Activated naive CD8-positive, alpha-beta T cell (primary cell): ENCODE measurements around the gene RNF146.
"Not testable (repeated sequence)": the region's sequence is repeated elsewhere in the genome, so short reads cannot be mapped to it uniquely, and the experiment has no call there.

Experiments used
- H3K27ac Mint-ChIP-seq: one replicate; pipeline ENCODE4 v1.8.0; 2021; ENCODE audit warnings: mixed read lengths
- H3K27me3 Mint-ChIP-seq: one replicate; pipeline ENCODE4 v1.8.0; 2021; ENCODE audit warnings: mixed read lengths
- H3K36me3 Mint-ChIP-seq: one replicate; pipeline ENCODE4 v1.8.0; 2021; ENCODE audit warnings: mixed read lengths
- H3K4me1 Mint-ChIP-seq: one replicate; pipeline ENCODE4 v1.8.0; 2021; ENCODE audit warnings: low read depth, mixed read lengths
- H3K4me3 Mint-ChIP-seq: one replicate; pipeline ENCODE4 v1.8.0; 2021; ENCODE audit warnings: mild to moderate bottlenecking, mixed read lengths
- H3K9me3 Mint-ChIP-seq: one replicate; pipeline ENCODE4 v1.8.0; 2021; ENCODE audit warnings: low read depth, mixed read lengths

Gene RNF146

GRCh38 chr6:127299522-127300240, 33.0 kb downstream of the RNF146 start:
- H3K9me3 Mint-ChIP-seq, result no peaks in the 10 kb centered on the region
- H3K4me3 Mint-ChIP-seq, result no peak overlapping the region
- H3K36me3 Mint-ChIP-seq, result peaks cover 2% of the 10 kb centered on the region
- no peaks in the 10 kb centered on the region for H3K27me3 Mint-ChIP-seq
- peak overlapping the region; percentile 55 for H3K27ac Mint-ChIP-seq
- H3K4me1 Mint-ChIP-seq, result peaks cover 33% of the 10 kb centered on the region

DNA sequence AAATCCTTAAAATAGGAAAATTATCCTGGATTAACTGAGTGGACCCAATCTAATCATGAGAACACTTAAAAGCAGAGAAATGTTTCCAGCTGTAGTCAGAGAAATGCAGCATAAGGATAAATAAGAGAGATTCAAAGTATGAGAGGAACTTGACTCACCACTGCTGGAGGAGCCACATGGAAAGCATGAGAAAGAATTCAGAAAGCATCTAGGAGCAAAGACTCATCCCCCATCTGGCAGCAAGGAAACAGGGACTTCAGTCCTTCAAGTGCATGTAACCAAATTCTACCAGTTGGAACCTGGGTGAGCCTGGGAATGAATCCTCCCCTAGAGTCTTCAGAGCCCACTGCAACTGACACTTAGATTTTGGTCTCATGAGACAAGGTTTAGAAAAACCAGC, 33.7 kb downstream of the RNF146 start:
- H3K27ac Mint-ChIP-seq, result peak overlapping the region; percentile 55
- H3K4me1 Mint-ChIP-seq, result peaks cover 39% of the 10 kb centered on the region
- peaks cover 2% of the 10 kb centered on the region for H3K36me3 Mint-ChIP-seq
- no peaks in the 10 kb centered on the region for H3K27me3 Mint-ChIP-seq
- H3K9me3 Mint-ChIP-seq, result no peaks in the 10 kb centered on the region
- H3K4me3 Mint-ChIP-seq, result no peak overlapping the region

DNA sequence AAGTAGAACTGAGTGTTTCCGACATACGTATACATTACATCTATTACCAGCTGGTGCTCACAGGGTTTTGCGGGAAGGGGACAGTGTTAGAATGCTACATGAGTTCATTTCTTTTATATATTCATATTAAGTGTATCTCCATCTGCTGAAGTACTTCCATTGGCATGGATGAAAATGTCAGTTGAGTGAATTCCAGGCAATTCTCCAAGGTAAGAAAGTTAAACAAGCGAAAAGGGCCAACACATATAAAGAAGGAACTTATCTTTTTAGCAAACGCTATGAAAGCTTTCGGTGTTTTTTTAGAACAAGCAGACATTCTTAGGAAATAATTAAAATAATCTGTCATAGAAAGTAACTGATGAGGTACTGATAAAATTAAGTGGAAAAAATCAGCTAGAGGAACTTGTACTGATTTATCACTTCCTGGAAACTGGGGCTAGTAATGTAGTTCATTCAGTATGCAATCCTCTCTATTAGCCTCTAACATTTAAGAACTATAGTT, 34.6 kb downstream of the RNF146 start:
- H3K27ac Mint-ChIP-seq, result peak overlapping the region; percentile 86
- H3K9me3 Mint-ChIP-seq, result no peaks in the 10 kb centered on the region
- peak overlapping the region; percentile 48 for H3K4me3 Mint-ChIP-seq
- H3K4me1 Mint-ChIP-seq, result peaks cover 46% of the 10 kb centered on the region
- peaks cover 6% of the 10 kb centered on the region for H3K36me3 Mint-ChIP-seq
- H3K27me3 Mint-ChIP-seq, result no peaks in the 10 kb centered on the region

DNA sequence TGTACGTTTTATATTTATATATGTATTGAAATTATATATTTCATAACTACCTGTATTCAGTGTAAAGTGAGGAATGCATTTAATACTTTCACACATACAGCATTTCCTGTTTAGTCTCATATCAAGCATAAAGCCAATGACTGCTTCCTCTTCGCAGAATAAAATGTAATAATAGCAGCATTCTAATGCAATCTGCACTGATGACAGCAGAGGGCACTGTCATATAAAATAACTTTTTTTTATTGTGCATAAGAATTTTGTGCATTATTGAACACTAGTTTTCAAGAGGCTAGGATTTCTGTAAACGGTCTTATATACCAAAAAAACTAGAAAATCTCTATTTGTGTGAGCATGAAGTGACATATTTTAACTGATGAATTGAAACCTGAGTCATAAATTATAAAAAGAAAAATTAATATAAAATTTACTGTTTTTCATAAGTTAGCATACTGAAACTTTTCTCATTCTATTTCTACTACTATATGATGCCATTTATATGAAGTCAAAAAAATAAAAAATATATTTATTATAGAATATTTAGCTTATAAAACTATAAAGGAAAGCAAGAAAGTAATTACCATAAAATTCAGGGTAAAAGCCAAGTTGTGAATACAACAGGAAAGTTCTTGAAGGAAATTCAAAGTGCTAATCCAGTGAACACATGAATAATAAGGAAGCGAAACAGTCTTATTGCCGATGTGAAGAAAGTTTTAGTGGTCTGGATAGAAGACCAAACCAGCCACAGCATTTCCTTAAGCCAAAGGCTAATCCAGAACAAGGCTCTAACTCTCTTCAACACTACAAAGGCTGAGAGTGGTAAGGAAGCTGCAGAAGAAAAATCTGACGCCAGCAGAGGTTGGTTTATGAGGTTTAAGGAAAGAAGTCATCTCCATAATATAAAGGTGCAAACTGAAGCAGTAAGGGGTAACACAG, 36.3 kb downstream of the RNF146 start:
- Mint-ChIP-seq H3K9me3 (peaks cover 5% of the 10 kb centered on the region), H3K27ac (peak overlapping the region; percentile 61), H3K27me3 (no peaks in the 10 kb centered on the region), H3K4me3 (no peak overlapping the region), H3K36me3 (peaks cover 13% of the 10 kb centered on the region), H3K4me1 (peaks cover 51% of the 10 kb centered on the region)

- H3K4me3 Mint-ChIP-seq, result no peak overlapping the region
- H3K4me1 Mint-ChIP-seq, result peaks cover 57% of the 10 kb centered on the region
- H3K36me3 Mint-ChIP-seq, result peaks cover 18% of the 10 kb centered on the region
- H3K27ac Mint-ChIP-seq, result peak overlapping the region; percentile 61
- H3K9me3 Mint-ChIP-seq, result peaks cover 10% of the 10 kb centered on the region
- H3K27me3 Mint-ChIP-seq, result no peaks in the 10 kb centered on the region
Measured at GRCh38 chr6:127303917-127304316, 37.3 kb downstream of the RNF146 start.

DNA sequence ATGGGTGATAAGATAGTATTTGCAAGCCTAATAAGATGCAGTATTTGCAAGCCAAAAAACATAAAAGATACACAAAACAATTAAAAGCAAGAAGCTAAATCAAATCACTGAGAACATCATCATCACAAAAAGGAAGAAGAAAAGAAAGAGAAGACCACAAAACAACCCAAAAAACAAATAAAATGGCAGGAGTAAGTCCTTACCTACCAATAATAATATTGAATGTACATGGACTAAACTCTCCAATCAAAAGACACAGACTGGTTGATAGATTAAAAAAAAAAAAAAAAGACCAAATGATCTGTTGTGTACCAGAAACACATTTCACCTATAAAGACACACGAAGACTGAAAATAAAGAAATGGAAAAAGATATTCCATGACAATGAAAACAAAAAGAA, 39.1 kb downstream of the RNF146 start:
- H3K9me3 Mint-ChIP-seq, result peaks cover 10% of the 10 kb centered on the region
- H3K36me3 Mint-ChIP-seq, result peaks cover 30% of the 10 kb centered on the region
- no peak overlapping the region for H3K27ac Mint-ChIP-seq
- peaks cover 63% of the 10 kb centered on the region for H3K4me1 Mint-ChIP-seq
- no peak overlapping the region for H3K4me3 Mint-ChIP-seq
- no peaks in the 10 kb centered on the region for H3K27me3 Mint-ChIP-seq

GRCh38 chr6:127317388-127318128, 50.9 kb downstream of the RNF146 start:
- Mint-ChIP-seq H3K9me3 (no peaks in the 10 kb centered on the region), H3K27me3 (no peaks in the 10 kb centered on the region), H3K4me3 (no peak overlapping the region), H3K4me1 (peaks cover 22% of the 10 kb centered on the region), H3K27ac (peak overlapping the region; percentile 72), H3K36me3 (peaks cover 11% of the 10 kb centered on the region)

GRCh38 chr6:127319686-127320085, 53.0 kb downstream of the RNF146 start:
- peaks cover 12% of the 10 kb centered on the region for H3K36me3 Mint-ChIP-seq
- peaks cover 26% of the 10 kb centered on the region for H3K4me1 Mint-ChIP-seq
- H3K27ac Mint-ChIP-seq, result peak overlapping the region; percentile 43
- H3K4me3 Mint-ChIP-seq, result no peak overlapping the region
- H3K27me3 Mint-ChIP-seq, result no peaks in the 10 kb centered on the region
- no peaks in the 10 kb centered on the region for H3K9me3 Mint-ChIP-seq

DNA sequence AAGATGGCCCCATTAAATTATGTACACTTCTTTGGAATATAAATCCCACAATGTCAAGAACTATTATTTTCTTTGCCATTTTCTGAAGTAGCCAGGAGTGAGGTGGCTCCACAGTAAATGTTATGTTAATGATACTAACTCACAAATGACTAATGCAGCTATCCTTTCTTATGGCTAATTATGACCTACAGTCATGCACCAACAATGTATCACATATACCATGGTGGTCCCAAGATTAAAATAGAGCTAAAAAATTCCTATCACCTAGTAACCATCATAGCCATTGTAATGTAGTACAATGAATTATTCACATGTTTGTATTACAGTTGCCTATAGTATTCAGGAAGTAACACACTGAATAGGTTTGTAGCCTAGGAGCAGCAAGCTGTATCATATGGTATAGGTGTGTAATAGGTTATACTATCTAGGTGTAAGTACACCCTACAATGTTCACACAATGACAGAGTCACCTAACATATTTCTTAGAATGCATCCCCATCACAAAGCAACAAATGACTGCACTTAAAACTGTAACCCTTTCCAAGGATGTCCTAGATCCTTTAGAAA, 61.5 kb downstream of the RNF146 start:
- H3K27me3 Mint-ChIP-seq, result no peaks in the 10 kb centered on the region
- no peak overlapping the region for H3K27ac Mint-ChIP-seq
- H3K9me3 Mint-ChIP-seq, result no peaks in the 10 kb centered on the region
- peaks cover 19% of the 10 kb centered on the region for H3K36me3 Mint-ChIP-seq
- peaks cover 21% of the 10 kb centered on the region for H3K4me1 Mint-ChIP-seq
- H3K4me3 Mint-ChIP-seq, result no peak overlapping the region

GRCh38 chr6:127331256-127331655, 64.6 kb downstream of the RNF146 start:
- H3K27ac Mint-ChIP-seq, H3K9me3 Mint-ChIP-seq, H3K27me3 Mint-ChIP-seq, H3K4me3 Mint-ChIP-seq: not testable (repeated sequence)
- Mint-ChIP-seq H3K4me1 (peaks cover 40% of the 10 kb centered on the region), H3K36me3 (peaks cover 11% of the 10 kb centered on the region)

DNA sequence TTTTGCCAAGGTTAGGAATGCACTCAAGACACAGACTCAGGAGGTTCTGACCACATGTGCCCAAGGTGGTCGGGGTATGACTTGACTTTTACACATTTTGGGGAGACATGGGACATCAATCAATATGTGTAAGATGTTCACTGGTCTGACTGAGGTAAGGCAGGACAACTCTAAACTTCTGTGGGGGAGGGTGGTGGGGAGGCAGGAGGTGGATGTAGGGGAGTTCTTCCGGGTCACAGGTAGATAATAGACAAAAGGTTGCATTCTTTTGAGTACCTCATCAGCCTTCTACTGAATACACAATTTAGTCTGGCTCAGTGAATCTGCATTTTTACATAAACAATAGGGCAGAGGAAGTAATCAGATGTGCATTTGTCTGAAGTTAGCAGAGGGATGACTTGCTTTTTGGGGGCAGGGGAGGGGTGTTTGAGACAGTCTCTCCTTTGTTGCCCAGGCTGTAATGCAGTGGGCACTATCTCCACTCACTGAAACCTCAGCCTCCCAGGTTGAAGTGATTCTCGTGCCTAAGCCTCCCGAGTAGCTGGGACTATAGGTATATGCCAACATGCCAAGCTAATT, 65.8 kb downstream of the RNF146 start:
- Mint-ChIP-seq H3K27ac (no peak overlapping the region), H3K4me1 (peaks cover 51% of the 10 kb centered on the region), H3K4me3 (no peak overlapping the region), H3K27me3 (no peaks in the 10 kb centered on the region), H3K36me3 (peaks cover 8% of the 10 kb centered on the region), H3K9me3 (no peaks in the 10 kb centered on the region)
